Uterus (tissue), 2 donors: Measurements from ENCODE around the gene PCP4L1.
"Not testable (repeated sequence)": the region's sequence is repeated elsewhere in the genome, so short reads cannot be mapped to it uniquely, and the experiment has no call there.

ENCODE experiments used
- CTCF ChIP-seq, 4 experiments: fragments of 200-600 bp in 2 of 4; fragments of 450-650 bp in 2 of 4; sonication (generic) in 2 of 4; IDR thresholded peaks; one replicate each; pipeline ENCODE4 v1.5.1; 2016 to 2019; ENCODE audit warnings: antibody characterized with exemption in 4 of 4, mild to moderate bottlenecking in 2 of 4, moderate library complexity in 1 of 4
- POLR2A ChIP-seq, 2 donors: fragments of 450-650 bp; IDR thresholded peaks; one replicate each; pipeline ENCODE4 v1.6.1; 2016; ENCODE audit warnings: antibody characterized with exemption in 2 of 2, mild to moderate bottlenecking in 1 of 2, moderate library complexity in 1 of 2

GRCh38 chr1:161255302-161255701, 3.2 kb upstream of the PCP4L1 start:
- not testable (repeated sequence) for TF ChIP-seq CTCF, POLR2A (IDR thresholded peaks at IDR 0.05)
